Non-pigmented ciliary epithelial cell (primary cell): ENCODE measurements around the gene TNF.

Source experiments
- DNase-seq: peaks from one replicate; pipeline ENCODE4 v3.0.0-alpha.2; 2010; ENCODE audit warnings: low read depth

The TNF gene

DNA sequence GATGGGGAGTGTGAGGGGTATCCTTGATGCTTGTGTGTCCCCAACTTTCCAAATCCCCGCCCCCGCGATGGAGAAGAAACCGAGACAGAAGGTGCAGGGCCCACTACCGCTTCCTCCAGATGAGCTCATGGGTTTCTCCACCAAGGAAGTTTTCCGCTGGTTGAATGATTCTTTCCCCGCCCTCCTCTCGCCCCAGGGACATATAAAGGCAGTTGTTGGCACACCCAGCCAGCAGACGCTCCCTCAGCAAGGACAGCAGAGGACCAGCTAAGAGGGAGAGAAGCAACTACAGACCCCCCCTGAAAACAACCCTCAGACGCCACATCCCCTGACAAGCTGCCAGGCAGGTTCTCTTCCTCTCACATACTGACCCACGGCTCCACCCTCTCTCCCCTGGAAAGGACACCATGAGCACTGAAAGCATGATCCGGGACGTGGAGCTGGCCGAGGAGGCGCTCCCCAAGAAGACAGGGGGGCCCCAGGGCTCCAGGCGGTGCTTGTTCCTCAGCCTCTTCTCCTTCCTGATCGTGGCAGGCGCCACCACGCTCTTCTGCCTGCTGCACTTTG is at the start of gene TNF:
TSS of gene TNF (plus strand) at position 231 of the 567 bp plus-strand sequence. CDS start at position 408, 177 bp downstream.
- DNase-seq = no peak

DNA sequence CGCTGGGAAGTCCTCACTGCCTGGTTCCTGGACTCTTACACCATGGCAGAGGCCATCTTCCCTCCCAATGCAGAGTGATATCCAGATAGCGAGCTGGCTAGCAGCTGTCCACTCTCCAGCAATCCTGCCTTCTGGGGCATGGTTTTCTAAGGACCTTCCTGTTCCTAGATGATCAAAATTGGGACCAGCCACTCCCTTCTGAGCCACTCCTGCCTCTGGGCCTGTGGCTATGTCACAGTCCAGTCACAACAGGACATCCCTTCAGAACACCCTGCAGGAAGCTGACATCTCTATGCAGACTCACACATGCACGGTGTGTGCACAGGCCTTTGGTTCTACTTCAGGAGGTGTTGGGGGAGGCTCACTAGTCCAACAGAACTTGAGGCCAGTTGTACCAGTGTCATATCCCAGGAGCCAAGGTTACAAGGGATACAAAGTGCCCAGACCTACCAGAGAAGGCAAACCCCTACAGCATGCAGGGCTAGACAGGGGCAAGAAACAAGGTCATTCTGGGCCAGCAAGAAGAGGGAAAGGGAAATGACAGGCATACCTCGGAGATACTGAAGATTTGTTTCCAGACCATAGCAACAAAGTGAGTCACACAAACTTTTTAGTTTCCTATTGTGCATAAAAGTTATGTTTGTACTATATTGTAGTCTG is 49.3 kb upstream of the TNF start:
- no peak for DNase-seq

DNA sequence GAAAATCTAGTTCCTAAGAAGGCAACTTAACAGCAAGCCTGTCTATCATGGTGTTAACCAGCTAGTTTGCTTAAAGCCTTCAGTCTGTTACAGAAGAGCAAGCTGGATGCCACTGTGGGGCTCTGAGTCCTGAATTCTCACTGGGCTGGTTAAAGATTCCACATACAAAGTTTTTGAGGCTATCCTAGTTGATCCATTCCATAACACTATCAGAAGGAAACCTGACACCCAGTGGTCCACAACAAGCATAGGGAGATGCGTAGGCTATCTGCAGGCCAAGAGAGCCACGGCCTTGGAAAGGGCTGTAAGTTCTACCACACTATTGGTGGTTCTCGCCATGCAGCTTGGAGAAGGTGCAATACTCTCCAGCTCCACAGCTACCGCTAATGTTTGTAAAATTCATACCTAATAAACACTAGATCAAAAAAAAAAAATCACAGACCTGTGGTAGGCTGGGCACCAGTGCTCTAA is 47.0 kb upstream of the TNF start:
- DNase-seq = no peak

DNA sequence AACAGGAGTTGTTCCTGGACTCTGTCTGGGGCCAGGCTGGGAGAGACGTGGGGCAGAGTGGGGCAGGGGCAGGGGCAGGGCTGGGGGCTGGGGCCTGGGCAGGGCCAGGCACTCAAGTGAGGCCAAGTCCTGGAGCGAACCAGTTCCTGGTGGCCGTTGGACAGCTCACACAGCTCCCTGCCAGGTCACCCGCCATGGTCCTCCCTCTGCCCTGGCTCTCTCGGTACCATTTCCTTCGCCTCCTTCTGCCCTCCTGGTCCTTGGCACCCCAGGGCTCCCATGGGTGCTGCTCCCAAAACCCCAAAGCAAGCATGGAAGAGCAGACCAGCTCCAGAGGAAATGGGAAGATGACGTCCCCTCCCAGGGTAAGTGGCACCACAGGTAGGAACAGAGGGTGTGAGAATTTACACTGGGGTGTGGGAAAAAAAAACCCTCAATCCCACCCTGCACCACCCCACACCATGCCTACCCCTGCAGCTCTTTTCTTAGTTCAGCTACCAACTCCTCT is 46.5 kb upstream of the TNF start, which contains the start of gene MCCD1:
TSS of gene MCCD1 (plus strand) at position 142 of the 508 bp plus-strand sequence. CDS start at position 195, 53 bp downstream.
- DNase-seq = no peak

DNA sequence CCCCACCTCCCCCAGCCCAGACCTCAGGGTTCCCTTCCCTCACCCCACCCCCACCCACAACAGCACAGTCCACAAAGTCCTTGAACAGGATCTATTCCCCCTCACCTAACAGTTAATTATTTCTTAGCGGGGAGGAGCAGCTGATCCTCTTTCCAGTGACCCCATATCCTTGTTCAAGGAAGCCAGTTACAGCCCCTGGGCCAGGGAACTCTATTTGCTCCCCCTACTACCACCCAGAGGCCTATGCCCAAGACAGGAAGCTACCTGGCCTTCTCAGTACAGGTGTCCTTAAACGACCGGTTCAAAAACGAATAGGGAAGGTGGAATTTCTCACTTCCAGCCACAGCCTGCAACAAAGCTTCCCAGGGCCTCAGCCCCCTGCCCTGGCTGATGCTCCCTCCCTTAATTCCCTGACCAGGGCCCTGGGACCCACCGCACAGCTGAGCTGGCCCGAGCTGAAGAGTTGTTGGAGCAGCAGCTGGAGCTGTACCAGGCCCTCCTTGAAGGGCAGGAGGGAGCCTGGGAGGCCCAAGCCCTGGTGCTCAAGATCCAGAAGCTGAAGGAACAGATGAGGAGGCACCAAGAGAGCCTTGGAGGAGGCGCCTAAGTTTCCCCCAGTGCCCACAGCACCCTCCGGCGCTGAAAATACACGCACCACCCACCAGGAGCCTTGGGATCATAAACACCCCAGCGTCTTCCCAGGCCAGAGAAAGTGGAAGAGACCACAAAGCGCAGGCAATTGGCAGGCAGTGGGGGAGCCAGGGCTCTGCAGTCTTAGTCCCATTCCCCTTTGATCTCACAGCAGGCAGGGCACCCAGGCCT is 45.8 kb upstream of the TNF start:
- no peak for DNase-seq

DNA sequence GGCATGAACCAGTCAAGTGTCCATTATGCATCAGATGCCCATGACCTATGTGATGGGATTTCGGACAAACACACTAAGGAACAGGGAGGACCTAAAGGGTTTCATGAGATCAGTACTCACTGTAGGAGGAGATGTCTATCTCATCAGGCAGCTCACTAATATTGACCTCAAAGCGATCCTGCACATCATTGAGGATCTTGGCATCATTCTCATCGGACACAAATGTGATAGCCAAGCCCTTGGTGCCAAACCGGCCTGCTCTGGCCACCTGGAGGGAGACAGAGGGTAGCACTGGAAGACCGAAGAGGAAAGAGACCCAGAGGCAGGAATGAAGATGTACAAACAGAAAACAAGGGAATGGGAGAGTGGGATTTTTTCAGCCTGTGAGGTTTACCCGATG is 44.7 kb upstream of the TNF start:
- no peak for DNase-seq

DNA sequence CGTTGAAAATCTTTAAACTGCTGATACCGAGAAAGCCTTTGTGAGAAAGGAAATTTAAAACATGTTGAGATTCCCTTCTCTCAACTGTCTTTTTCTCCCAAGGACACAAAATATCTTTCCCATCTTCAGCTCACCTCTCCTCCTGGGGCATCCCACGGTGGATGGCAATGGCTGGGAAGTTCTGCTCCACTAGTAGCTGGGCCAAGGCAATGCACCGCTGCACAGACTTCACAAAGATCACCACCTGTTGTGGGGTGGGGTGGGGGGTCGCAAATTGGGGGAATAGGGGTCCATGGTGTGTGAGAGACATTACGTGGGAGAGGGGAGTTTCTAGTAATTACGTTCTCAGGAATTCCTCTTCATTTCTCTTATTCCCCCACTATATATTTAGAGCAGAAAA is 44.2 kb upstream of the TNF start:
- no peak for DNase-seq

DNA sequence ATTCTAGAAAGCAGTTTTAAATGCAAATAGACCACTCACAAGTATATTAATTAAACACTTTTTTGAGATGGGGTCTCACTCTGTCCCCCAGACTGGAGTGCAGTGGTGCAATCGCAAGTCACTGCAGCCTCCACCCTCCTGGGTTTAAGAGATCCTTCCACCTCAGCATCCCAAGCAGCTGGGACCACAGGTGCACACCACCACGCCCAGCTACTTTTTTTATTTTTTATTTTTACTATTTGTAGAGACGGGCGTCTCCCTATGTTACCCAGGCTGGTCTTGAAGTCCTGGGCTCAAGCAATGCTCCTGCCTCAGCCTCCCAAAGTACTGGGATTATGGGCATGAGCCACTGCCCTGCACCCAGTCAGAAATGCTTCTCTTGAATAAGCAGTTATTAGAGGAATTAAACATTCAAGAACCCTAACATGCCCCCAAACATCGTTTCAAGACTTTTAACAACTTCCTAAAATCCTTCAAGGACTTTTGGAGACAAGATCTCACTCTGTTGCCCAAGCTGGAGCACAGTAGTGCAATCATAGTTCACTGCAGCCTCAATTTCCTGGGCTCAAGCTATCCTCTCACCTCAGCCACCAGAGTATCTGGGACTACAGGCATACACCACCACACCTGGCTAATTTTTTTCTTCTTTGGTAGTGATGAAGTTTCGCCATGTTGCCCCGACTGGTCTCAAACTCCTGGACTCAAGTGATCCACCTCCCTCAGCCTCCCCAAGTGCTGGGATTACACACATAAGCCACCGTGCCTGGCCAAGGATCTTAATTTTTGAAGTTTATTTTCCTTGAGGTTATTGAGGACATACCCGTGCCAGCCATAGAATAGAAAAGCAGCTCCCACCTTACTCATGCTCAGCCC is 43.4 kb upstream of the TNF start:
- DNase-seq = no peak

DNA sequence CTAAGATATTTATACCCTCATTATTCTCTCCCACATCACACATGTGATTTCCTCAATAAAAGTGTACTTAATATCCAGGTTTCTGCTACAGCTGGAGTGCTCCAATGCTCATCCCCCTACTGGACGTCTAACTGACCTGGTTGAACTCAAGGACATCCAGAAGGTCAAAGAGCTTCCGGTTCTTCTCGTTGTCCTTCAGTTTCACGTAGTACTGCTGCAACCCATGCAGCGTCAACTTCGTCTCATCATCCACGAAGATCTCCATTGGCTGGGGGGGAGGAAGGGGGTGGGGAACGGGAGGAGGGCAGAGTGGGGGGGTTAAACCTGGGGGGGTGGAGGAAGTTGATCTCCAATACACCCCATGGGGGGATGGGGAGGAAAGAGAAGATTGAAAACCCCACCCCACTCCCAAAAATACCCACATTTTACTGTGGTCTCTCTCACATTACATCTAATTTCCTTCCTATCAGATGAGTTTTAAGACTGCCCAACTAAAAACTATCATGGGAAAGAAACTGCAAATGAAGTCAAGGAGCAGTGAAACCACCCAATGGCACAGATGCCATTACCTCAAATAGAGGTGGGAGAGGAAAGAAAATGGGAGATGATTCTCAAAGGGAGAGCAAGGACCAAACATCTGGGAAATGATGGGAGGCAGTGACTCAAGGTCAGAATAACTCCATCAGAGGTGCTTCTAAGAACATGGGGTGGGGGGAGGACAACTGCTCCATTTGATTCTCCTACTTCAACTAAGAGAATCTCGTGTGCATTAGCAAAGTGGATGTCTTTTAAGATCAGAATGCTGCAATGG is 42.5 kb upstream of the TNF start:
- DNase-seq = no peak

DNA sequence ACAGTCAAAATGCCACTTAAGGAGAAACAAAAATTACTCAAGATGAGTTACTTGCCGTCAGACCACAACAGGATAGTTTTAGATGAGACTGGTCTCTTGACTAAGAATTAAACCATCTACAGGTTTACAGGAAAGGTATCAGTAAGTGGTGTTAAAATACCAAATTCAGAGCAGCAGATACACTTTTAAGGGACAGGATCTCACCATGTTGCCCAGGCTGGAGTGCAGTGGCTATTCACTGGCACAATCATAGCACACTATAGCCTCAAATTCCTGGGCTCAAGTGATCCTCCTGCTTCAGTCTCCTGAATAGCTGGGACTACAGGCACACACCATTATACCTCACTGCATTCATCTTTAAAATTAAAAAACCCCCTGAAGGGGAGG is 41.9 kb upstream of the TNF start:
- no peak for DNase-seq

DNA sequence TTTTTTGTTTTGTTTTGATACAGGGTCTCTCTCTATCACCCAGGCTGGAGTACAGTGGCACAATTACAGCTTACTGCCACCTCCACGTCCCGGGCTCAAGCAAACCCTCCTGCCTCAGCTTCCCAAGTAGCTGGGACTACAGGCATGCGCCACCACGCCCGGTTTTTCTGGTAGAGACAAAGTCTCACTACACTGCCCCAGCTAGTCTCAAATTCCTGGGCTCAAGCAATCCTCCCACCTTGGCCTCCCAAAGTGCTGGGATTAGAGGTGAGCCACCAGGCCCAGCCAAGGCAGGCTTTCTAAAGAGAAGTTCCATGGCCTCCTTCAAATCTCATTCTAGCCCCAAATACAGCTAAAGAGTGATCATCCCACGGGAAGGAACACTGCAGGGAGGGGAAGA is 41.4 kb upstream of the TNF start:
- no peak for DNase-seq

DNA sequence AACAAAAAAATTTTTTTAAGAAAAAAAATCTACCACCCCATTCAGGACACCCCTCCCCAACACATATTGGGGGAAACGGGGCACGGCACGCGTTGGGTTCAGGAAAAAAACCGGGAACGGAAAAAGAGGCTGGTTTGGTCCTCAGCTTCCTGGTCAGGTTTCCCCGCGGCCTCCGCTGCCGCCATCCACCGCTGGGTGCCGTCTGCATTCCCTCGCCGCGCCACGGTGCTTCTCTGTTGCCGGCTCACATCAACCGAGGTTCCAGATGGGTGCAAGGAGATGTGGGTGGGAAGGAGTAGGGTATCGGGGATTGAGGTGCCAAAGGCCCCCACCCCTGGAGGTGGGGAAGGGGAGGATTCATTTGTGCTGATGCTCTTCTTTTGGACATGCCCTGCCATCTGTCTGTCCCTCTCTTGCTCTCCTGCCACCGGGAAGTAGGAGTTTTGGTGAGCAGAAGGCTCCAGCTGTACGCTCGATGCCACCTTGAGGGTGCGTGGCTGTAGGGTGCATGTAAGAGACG is 40.8 kb upstream of the TNF start:
- no peak for DNase-seq

DNA sequence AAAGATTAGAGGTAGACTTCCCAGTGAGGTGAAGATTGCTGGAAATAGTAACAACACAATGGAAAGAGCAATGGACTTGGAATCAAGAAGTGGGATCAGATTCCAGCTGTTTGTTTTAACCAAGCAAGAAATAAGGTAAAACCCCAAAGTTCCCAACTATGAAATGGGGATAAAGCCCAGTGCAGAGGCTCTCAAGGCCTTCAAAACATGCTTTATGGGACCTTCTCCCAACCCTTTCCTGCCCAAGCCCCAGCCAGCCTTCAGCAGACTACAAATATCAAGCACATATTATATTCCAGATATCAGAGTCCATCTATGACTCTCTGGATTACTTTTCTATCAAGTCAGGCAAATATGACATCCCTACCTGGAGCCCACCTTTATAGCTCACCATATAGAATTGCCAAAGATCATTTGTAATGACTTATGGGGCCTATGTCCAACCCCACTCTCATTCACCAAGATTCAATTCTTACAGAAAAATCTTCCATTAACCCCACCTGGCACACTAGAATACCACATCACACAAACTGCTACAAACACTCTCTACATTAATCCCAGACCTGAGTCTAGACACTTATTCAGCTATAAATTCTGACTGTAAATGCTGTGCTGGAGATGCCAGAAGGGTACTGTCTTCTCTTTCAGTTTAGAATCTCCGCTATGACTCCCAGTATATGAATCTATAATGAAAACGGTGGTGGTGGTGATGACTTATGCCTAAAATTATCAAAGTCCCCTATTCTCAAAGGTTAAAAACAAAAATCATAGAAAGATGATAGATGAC is 39.6 kb upstream of the TNF start:
- DNase-seq = no peak

DNA sequence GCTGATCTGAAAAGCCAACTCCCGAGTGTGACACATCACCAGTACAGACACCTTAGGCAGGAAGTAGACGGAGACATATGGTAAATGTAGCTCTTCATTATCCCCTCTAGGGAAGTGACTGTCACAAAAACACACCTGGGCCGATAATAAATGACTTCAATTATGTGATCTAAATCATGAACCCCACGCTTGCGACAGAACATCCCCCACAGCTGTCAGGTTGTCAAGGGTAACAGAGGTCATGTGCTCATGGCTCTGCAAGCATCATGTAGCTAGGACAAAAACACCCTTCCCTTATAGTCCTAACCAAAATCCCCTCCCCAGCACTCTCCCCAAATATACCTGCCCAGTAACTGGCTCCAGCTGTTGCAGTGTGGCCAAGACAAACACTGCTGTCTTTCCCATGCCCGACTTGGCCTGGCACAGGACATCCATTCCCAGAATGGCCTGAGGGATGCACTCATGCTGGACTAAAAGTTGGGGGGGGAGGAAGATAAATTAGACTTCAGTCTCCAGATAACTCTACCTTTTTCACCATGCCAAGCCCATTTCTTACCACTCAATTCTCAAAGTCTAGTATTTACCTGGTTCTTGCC is 36.5 kb upstream of the TNF start:
- DNase-seq = no peak

DNA sequence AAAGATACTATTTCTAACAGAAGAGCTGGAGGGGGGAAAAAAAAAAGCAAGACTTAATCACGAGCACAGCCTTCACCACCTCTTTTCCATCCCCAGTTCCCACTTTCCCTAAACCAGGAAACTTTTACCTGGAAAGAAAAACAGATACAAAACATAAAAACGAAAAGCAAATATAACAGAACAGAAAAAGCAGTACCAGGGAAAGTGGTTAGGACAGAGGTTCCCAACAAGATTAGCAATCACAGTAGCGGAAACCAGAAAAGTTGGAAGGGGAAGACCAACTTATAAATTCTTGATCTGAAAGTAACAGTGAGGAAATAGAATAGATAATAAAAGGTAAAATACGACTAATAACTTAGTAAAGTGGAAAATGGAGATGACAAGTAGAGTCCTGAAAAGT is 34.7 kb upstream of the TNF start:
- no peak for DNase-seq

DNA sequence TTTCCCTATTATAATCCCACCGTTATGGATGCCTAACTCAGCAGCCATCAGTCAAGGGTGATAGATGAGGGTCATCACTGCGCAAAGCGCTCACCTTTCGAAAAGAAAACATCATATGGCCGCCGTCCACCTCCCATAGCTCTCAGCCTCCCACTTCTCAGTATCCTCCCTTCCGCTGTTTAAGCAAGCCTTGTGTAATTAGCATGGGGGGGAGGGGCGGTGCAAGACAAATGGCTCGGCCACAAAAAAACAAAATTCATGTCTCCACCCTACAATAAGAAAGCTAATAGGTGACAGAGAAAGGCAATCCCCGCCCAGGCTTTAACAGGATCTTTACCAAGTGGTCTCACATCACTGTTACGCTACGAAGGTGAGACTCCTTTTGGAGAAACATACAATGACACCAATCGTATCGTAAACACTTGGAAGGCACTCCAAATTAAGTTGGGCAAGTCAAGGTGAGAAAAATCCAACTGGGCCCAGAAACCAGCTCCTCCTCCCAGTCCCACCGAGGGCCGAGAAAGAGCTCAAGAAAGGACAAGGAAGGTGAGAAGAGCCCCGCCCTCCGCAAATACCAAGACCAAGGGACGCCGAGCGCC is 34.2 kb upstream of the TNF start:
- DNase-seq = no peak

DNA sequence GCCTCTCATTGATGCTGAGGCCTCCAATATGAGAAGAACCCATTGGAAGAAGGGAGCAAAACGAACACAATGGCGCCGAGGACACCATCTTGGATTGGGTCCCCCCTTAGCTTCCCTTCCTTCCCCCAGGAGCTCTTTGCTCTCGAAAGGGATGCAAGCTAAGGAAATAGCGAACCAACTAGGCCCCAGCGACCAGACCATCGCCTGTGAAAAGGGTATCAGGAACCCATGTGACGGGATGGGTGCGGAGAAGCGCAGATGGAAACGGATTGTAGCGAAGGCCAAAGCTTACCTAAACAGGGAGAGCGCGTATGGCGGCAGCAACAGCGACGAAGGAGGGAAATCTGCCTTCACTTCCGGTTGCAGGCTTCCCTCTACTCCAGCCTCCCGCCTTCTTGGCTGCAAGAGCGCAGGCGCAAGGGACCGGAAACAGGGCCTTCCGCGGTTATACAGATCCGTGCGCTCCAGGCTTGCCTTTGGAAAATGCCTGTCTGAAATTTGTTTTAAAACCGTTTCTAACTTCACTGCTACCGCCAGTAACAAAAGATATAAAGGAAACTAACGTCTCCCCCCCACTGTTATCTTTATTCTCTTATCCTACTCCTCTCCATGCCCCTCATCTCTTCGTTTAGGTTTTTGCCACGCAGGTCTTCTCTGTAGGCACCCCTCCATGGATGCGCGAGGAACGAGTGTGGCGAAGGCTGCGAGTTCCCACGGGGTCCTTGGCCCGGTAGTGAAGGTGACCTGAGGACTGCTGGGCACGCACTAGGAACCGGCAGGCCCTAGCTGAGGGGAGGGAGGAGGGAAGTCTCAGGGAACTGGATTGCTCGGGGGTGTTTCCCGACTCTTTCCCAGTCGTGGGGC is 33.5 kb upstream of the TNF start, which contains the start of gene DDX39B:
TSS of gene DDX39B (minus strand) at position 346 of the 864 bp plus-strand sequence. CDS start 1,471 bp downstream, outside the sequence.
- DNase-seq = peak; percentile 82

DNA sequence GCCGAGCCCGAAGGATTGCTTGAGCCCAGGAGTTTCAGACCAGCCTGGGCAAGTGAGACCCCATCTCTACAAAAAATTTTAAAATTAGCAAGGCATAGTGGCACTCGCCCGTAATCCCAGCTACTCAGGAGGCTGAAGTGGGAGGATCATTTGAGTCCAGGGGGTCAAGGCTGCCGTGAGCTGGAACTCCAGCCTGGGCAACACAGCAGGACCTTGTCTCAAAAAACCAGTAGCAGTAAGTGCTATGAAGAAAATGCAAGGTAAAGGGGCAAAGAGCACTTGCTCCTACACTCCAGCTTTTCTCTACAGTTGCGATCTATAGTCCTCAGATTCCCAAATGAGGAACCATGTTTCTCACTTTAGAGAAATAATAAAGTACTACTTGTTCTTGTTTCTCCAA is 31.7 kb upstream of the TNF start:
- DNase-seq = no peak
